Sigmoid colon (tissue), 7 donors: Measurements from ENCODE around the gene PRKG1. TPM values are rescaled to one million over a fixed set of nuclear protein-coding genes. Genes with fewer than 3 reads are reported as not detected.

Experiments
- DNase-seq: peaks from one replicate; pipeline ENCODE4 v3.0.0-alpha.2; 2019
- H3K27ac ChIP-seq, 4 donors: fragments of 200-600 bp; sonication (generic); one replicate each; pipeline ENCODE4 v1.5.1; 2016 to 2019; ENCODE audit warnings: mild to moderate bottlenecking in 1 of 4
- H3K27me3 ChIP-seq, 3 donors: fragments of 200-600 bp; sonication (generic); one replicate each; pipeline ENCODE4 v1.5.1; 2019; ENCODE audit warnings: mild to moderate bottlenecking in 1 of 3
- H3K36me3 ChIP-seq, 4 donors: fragments of 200-600 bp; sonication (generic); one replicate each; pipeline ENCODE4 v1.5.1; 2016 to 2019
- H3K4me1 ChIP-seq, 4 donors: fragments of 200-600 bp; sonication (generic); one replicate each; pipeline ENCODE4 v1.5.1; 2017 to 2019
- H3K4me3 ChIP-seq, 4 donors: fragments of 200-600 bp; sonication (generic); one replicate each; pipeline ENCODE4 v1.5.1; 2017 to 2019; ENCODE audit warnings: mild to moderate bottlenecking in 2 of 4, moderate library complexity in 1 of 4
- H3K9me3 ChIP-seq, 4 donors: fragments of 200-600 bp in 3 of 4; sonication (generic) in 3 of 4; one replicate each; pipeline versions ENCODE4 v1.5.1 to v1.6.1; 2013 to 2019
- CTCF ChIP-seq, 4 experiments: fragments of 450-650 bp in 3 of 4; fragments of 200-600 bp in 1 of 4; IDR thresholded peaks; one replicate each; pipeline ENCODE4 v1.5.1; 2016 to 2019; ENCODE audit warnings: antibody characterized with exemption in 4 of 4, mild to moderate bottlenecking in 3 of 4, moderate library complexity in 2 of 4
- EP300 ChIP-seq, 4 donors: sonication (generic); formaldehyde crosslinking; IDR thresholded peaks; one replicate each; pipeline ENCODE4 v1.6.1; 2017; ENCODE audit warnings: antibody characterized with exemption in 4 of 4
- POLR2A ChIP-seq, 2 donors: fragments of 450-650 bp; IDR thresholded peaks; one replicate each; pipeline ENCODE4 v1.6.1; 2016; ENCODE audit warnings: antibody characterized with exemption in 2 of 2, mild to moderate bottlenecking in 2 of 2, moderate library complexity in 2 of 2
- POLR2AphosphoS5 ChIP-seq, 4 donors: sonication (generic); formaldehyde crosslinking; IDR thresholded peaks; one replicate each; pipeline ENCODE4 v1.6.1; 2017; ENCODE audit warnings: antibody characterized with exemption in 4 of 4
- WGBS, 2 donors: extraction: QIAGEN DNeasy Blood & Tissue Kit; methylation state at CpG; one replicate each; pipeline ENCODE4 v1.1.7; 2013; 5-methylcytosine and 5-hydroxymethylcytosine counted together
- intact Hi-C: fragments of 100-400 bp; cut with DNase I; formaldehyde crosslinking; loops from one replicate; pipeline ENCODE4 v1.15.1; 2023
- polyA plus RNA-seq, 3 donors: library from polyadenylated mRNA; stranded (reverse); fragments of 200-250 nt; gene quantifications; one replicate each; pipeline ENCODE4 v1.2.3, GENCODE V29; 2013
- total RNA-seq, 4 donors: library from RNA; depleted of rRNA; stranded (reverse); fragments of >200 nt; gene quantifications; one replicate each; pipeline ENCODE4 v1.1.0, GENCODE V29; 2016
- donor health status: healthy with polysubstance abuse.
- donor health status: Bipolar disorder and iron deficiency.
- donor health status: healthy.

Gene PRKG1
- total and polyA plus RNA-seq, 7 donors = 3.7 to 92.9 (median 60.2) TPM

- TF ChIP-seq EP300 (IDR thresholded peaks at IDR 0.05) = no peak
- TF ChIP-seq POLR2AphosphoS5 (IDR thresholded peaks at IDR 0.05) = no peak
- TF ChIP-seq CTCF (IDR thresholded peaks at IDR 0.05) = no peak
- Histone ChIP-seq H3K4me3 (no peak overlapping the region), H3K9me3 (no peaks in the 10 kb centered on the region), H3K4me1 (no peaks in the 10 kb centered on the region), H3K27ac (no peak overlapping the region), H3K36me3 (no peaks in the 10 kb centered on the region), H3K27me3 (no peaks in the 10 kb centered on the region)
- no peak for DNase-seq
- WGBS, 2 donors = 73 to 78% methylated on average over 2 of the region's 2 CpGs
- intact Hi-C loops = no loop called here
Measured at GRCh38 chr10:52146766-52147165, 1072.5 kb downstream of the PRKG1 start.

GRCh38 chr10:52170776-52171175 lies 1096.5 kb downstream of the PRKG1 start:
- Histone ChIP-seq H3K9me3 (no peaks in the 10 kb centered on the region), H3K4me3 (no peak overlapping the region), H3K27me3 (no peaks in the 10 kb centered on the region), H3K36me3 (no peaks in the 10 kb centered on the region), H3K4me1 (no peaks in the 10 kb centered on the region), H3K27ac (no peak overlapping the region)
- intact Hi-C loops = no loop called here
- DNase-seq = no peak
- WGBS, 2 donors = 82 to 95% methylated on average over 4 of the region's 4 CpGs
- TF ChIP-seq POLR2A (IDR thresholded peaks at IDR 0.05) = no peak

- no peak for DNase-seq
- Histone ChIP-seq H3K27me3 (no peaks in the 10 kb centered on the region), H3K4me1 (no peaks in the 10 kb centered on the region), H3K27ac (no peak overlapping the region), H3K4me3 (no peak overlapping the region), H3K36me3 (no peaks in the 10 kb centered on the region), H3K9me3 (no peaks in the 10 kb centered on the region)
- no peak for TF ChIP-seq POLR2A (IDR thresholded peaks at IDR 0.05)
- TF ChIP-seq CTCF (IDR thresholded peaks at IDR 0.05) = no peak
- TF ChIP-seq EP300 (IDR thresholded peaks at IDR 0.05) = no peak
- TF ChIP-seq POLR2AphosphoS5 (IDR thresholded peaks at IDR 0.05) = no peak
- intact Hi-C loops = no loop called here
- 86 to 88% methylated on average over 1 of the region's 1 CpG for WGBS, 2 donors
Measured at GRCh38 chr10:52172581-52172980, 1098.3 kb downstream of the PRKG1 start.

GRCh38 chr10:52185256-52185655 lies 1111.0 kb downstream of the PRKG1 start:
- no peaks in the 10 kb centered on the region for H3K4me1 ChIP-seq

GRCh38 chr10:52187521-52188258 lies 1113.4 kb downstream of the PRKG1 start:
- no peak overlapping the region for H3K27ac ChIP-seq

More at GRCh38 chr10:52185256-52185655, 1111.0 kb downstream of the PRKG1 start:
- intact Hi-C loops = no loop called here
- Histone ChIP-seq H3K4me3 (no peak overlapping the region), H3K27ac (no peak overlapping the region), H3K36me3 (no peaks in the 10 kb centered on the region), H3K27me3 (no peaks in the 10 kb centered on the region), H3K9me3 (no peaks in the 10 kb centered on the region)
- DNase-seq = no peak
- TF ChIP-seq EP300 (IDR thresholded peaks at IDR 0.05) = no peak
- no peak for TF ChIP-seq CTCF (IDR thresholded peaks at IDR 0.05)
- TF ChIP-seq POLR2A (IDR thresholded peaks at IDR 0.05) = no peak

More at GRCh38 chr10:52187521-52188258, 1113.4 kb downstream of the PRKG1 start:
- no peaks in the 10 kb centered on the region for H3K4me1 ChIP-seq
- intact Hi-C loops = no loop called here
- TF ChIP-seq POLR2AphosphoS5 (IDR thresholded peaks at IDR 0.05) (no peak), CTCF (IDR thresholded peaks at IDR 0.05) (no peak), EP300 (IDR thresholded peaks at IDR 0.05) (no peak), POLR2A (IDR thresholded peaks at IDR 0.05) (no peak)
- DNase-seq = no peak
- WGBS, 2 donors = 22 to 57% methylated on average over 3 of the region's 3 CpGs
- H3K9me3 ChIP-seq = no peaks in the 10 kb centered on the region
- H3K4me3 ChIP-seq = no peak overlapping the region
- H3K27me3 ChIP-seq = no peaks in the 10 kb centered on the region
- no peaks in the 10 kb centered on the region for H3K36me3 ChIP-seq
